Erythroblast (primary cell): Measurements from ENCODE around the gene ARHGAP26.

ENCODE experiments used
- DNase-seq, 2 experiments: peaks; one replicate each; lab custom pipeline; 2025; lab: John Stamatoyannopoulos, UW
- GATA1 ChIP-seq: IDR thresholded peaks from 2 replicates; pipeline ENCODE4 v1.6.1; 2011; ENCODE audit warnings: low read depth, mild to moderate bottlenecking, control low read depth, low read length, moderate library complexity
- POLR2A ChIP-seq: IDR thresholded peaks from 2 replicates; pipeline ENCODE4 v1.6.1; 2011; ENCODE audit warnings: mild to moderate bottlenecking, low read length

The ARHGAP26 gene

DNA sequence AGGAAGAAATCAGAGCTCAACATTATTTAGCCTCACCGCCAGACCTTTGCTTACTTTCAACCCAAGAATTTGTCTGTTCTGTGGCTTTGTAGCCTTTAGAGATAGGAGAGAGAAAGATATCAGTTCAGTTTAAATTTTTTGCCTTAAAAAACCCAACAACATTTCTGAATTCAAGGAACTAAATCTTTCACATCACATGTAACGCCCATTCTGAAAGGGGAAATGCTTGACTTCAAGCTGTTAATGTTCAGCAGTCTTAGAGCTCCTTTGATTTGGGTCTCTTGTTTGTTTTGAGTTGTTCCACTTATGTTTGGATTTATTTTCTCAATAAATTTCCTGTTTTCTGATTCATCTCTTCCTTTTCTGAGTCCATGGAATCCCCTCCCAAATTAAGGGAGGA is 294.5 kb downstream of the ARHGAP26 start:
- TF ChIP-seq GATA1 (no peak), POLR2A (no peak)
- DNase-seq, result no peak

DNA sequence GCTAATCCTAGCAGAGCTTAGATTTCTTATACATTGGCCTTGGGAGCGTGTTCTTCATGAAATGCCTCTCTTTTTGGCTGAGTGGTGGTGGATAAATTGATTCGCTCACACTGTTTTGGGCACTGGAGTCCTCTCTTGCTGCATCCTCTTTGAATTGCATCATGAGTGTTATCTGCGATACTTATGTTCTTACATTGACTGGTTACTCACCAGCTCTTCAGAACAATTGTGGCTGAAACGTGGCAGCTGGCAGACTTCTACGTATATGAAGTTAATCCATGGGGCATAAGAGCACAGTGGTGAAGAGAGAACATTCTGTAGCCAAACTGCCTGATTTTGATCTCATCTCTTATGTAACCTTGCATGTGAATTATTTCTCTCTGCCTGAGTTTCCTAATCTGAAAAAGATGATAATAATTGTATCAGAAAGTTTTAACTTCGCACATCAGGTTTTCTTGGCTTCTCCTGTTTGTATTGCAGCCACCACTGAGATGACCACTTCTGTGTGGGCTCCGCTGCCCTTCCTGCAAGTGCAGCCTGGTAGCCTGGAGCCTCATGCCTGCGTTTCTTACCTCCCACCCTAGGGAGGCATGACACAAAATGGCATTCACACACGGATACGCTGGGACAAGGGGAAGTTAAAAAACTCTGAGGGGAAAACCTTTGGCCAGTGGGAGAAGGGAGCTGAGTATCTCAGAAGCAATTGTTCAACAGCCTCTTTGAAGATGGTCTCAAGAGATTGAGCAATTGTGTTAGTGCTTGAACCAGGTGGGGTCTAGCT is 295.2 kb downstream of the ARHGAP26 start:
- no peak for DNase-seq
- no peak for TF ChIP-seq POLR2A
- TF ChIP-seq GATA1, result no peak

DNA sequence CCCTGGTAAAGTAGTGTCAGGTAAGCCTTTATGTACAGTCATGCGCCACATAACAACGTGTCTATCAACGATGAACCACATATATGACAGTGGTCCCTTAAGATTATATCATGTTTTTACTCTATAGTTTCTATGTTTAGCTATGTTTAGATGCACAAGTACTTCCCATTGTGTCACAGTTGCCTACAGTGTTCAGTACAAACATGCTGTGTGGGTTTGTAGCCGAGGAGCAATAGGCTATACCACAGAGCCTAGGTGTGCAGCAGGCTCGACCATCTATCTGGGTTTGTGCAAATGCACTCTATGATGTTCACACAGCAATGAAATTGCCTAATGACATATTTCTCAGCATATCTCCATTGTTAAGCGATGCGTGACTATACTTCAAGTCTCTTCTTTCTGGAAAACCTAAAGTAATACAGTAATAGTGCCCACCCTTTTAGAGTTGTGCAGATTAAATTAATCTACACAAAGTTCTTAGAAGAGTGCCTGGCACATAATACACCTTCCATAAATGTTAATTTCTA is 295.9 kb downstream of the ARHGAP26 start:
- DNase-seq, result no peak
- TF ChIP-seq GATA1, result no peak
- no peak for TF ChIP-seq POLR2A

DNA sequence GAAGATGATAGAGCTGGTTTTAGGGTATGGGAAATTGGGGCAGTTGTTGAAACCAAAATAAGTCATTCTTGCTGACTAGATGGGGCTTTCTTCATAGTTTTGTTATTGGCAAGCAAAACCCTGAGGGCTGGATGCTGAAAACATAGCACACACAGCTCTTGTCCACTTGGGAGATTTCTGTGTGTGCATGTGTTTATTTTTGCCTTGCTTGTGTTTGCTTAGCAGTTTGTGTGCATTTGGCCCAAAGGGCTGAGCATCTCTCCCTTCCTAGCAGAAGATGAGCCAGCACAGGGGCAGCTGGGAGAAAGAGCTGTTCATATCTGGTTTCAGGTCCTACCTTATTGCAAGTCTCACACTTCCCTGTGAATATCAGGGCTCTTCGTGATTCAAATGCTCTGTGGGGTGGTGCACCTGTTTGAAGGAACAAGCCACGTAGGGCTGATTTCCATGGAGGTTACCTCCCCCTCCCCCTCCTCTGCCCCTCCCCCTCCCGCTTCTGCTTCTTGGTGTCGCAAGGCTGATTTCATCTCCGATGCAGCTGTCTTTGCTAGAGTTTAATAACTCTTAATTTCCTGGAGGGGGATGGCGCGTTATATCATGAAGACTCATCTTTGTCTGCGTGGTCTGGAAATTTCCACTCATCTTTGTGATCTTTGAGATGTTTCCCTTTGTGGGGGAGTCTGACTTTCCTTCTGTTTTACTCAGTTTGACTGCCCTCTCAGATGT is 296.5 kb downstream of the ARHGAP26 start:
- no peak for DNase-seq
- no peak for TF ChIP-seq GATA1
- no peak for TF ChIP-seq POLR2A

DNA sequence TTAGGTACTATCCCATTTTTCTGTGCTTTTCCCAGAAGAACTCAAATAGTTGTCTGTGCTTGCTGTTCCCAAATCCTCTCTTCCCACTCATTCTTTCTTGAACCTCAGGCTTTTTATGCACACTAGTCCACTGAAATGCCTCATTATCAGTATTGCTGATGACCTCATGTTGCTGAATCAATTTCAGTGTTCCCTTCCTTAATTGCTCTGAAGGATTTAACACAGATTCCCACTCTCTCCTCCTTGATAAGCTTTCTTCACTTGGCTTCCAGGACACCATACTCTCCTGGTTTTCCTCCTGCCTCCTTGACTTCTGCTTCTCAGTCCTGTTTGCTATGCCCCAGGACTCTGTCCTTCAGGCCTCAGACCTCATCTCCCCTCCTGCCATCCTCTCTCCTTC is 298.5 kb downstream of the ARHGAP26 start:
- no peak for TF ChIP-seq GATA1
- no peak for TF ChIP-seq POLR2A
- DNase-seq, result no peak

DNA sequence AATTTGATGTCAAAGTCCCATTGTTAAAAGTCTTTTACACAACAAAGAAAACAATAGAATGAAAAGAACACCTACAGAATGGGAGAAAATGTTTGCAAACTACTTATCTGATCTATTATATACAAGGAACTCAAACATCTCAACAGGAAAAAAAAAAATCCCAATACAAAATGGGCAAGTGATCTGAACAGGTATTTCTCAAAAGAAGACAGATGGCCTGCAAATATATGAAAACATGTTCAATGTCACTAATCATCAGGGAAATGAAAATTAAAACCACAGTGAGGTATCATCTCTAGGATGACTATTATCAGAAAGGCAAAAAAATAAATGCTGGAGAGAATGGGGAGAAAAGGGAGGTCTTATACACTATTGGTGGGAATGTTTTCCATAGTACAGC is 301.8 kb downstream of the ARHGAP26 start:
- TF ChIP-seq GATA1 (no peak), POLR2A (no peak)

DNA sequence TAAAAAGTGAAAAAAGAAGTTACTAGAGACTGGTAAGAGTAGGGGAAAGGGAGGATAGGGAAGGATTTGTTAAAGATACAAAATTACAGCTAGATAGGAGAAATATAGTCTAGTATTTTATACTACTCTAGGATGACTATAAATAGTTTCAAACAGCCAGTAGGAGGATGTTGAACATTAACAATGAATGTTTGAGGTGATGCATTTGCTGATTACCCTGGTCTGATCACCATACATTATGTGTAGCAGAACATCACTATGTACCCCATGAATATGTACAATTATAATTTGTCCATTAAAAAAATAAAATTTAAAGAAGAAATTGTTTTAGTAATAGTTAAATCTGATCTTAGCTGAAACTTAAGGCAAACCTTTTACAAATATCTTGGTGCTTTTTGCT is 302.6 kb downstream of the ARHGAP26 start:
- DNase-seq, result no peak
- TF ChIP-seq GATA1, result no peak
- no peak for TF ChIP-seq POLR2A

More for the DNA sequence above, 301.8 kb downstream of the ARHGAP26 start:
- no peak for DNase-seq

DNA sequence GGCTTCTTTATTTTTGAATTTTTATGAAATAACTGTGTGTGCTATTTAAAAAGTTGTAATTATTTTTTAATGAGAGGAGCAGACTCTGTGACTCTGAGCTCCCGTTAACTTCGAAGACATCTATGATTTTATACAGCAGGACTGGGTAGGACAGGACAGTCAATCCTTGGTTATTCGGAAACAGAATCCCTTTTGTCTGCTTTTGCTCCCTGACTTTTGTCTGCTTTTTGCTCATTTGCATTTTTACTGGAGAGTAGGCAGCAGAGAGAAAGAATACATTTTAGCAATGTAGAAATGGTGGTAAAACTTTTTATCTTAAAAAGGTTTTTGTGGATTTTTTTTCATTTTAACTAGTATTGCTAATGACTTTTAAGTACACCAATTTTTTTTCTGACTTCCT is 303.6 kb downstream of the ARHGAP26 start:
- TF ChIP-seq GATA1 (no peak), POLR2A (no peak)
- DNase-seq, result no peak

DNA sequence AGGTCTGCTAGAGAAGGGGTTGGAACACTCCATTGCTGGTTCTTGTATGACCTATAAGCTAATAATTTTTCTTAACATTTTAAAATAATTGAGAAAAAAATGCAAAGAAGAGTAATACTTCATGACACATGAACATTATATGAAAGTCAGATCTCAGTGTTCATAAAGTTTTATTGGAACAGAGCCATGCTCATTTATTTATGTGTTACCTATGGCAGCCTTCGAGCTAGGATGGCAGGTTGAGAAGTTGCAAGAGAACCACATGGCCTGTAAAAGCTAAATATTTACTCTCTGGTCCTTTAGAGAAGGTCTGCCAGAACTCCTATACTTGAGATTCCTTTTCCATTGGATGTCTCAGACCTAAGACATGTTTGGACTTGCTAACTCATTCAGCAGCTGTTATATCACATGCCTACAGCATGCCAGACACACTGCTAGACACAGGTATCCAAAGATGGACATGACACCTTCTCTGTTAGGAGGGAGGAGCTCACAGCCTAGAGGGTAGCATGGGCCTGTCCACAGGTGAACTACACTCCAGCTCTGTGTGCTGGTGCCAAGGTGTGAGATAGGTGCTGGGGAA is 304.3 kb downstream of the ARHGAP26 start:
- no peak for DNase-seq

DNA sequence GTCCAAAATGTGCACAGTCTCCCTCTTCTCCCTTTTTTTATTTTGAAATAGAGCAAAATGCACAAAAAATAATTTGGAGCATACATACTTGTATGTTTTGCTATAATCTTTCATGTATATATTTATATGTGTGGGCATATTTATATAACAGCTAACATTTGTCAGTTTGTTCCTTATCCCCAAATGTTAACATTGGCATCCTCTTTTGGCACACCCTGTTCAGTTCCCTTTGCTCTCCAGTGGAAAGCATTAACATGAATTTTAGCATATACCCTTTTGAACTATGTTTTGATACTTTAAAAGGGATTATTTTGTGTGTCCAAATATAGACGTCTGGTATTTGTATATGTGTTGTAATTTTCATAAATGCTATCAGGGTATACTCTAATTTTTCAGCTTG is 306.2 kb downstream of the ARHGAP26 start:
- no peak for DNase-seq
- no peak for TF ChIP-seq POLR2A
- no peak for TF ChIP-seq GATA1

More for the DNA sequence above, 304.3 kb downstream of the ARHGAP26 start:
- TF ChIP-seq GATA1 (no peak), POLR2A (no peak)

DNA sequence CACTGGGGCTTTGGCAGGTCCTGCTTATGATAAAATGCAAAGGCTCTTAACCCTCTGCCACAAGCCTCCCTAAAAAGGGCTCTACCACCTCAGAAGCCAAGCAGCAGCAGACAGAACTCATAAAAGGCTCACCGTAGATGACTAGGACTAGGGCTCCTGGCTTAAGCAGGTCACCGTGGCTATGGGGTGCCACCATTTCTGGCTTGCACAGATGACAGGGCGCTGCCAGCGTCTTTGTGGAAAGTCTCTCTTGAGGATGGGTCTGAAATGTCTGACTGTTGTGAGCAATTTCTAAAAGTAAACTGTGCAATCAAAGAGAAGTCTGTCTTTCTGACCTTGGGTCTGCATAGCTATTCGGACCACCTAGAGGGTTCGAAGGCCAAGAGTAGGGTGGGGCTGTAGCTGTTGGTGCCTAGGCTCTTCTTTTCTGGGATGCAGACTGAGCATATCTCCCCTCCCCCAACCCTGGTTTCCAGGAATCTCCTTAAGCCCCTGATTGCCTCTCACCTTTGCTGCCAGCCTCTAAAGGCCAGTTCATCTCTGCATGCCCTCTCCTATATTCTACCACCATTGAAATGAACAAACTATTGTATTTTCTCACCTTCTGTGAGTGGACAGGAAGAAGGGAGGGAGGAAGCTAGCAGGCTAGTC is 307.4 kb downstream of the ARHGAP26 start:
- TF ChIP-seq POLR2A (no peak), GATA1 (no peak)
- no peak for DNase-seq

DNA sequence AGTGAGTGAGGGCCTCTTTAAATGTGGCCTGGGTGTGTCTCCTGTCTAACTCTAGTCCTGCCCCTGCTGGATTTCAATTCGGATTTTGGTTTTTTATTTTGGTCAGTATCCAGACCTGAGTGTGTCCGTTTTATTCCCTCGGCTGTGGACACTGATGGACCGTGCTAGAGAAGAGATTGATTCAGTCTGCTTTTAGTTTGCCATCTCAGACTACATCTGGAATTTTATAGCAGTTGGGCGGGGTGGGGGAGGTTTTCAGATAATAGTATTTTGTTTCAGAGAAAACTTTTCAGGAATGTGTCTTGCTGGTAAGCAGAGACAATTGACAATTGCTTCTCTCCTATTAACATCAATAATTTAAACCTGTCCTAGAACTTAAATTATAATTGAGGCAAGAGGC is 308.1 kb downstream of the ARHGAP26 start:
- no peak for DNase-seq
- TF ChIP-seq GATA1 (no peak), POLR2A (no peak)

DNA sequence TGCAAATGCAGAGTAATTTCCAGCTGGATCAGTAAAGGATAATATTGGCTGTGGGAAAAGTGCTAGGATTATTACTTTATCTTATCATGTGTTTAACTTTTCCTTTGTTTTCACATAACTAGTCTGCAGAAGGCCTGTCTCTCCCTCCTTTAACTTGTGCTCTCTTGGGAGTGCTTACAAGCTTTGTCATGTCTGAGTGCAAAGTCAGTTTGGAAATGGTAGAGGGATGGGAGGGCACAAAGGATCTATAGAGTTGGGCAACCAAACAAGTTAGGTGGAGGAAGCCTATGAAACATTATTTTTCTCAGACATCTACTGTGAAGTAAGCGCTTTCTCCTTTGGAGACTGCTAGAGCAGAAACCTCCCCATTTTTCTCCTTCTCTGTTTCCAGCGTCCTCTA is 308.8 kb downstream of the ARHGAP26 start:
- DNase-seq, result no peak
- TF ChIP-seq GATA1, result no peak
- TF ChIP-seq POLR2A, result no peak

DNA sequence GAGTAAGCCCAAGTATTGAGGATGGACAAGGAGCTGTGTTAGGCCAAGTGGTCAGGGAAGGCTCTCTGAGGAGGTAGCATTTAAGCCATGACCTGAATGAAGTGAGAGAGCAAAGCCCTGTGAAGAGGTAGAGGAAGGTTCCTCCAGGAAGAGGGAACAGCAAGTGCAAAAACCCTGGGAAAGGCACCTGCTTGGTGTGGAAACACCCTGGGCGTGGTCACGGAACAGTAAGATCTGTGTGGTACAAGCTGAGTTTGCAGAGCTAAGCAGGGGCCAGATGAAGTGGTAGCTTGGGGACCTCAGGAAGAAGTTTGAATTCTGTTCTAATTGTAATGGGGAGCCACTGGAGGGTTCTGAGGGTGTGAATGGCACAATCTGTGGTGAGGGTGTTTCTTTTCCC is 310.2 kb downstream of the ARHGAP26 start:
- DNase-seq, result no peak
- no peak for TF ChIP-seq POLR2A
- no peak for TF ChIP-seq GATA1
